ENCODE data around the gene TJP1.

DNA sequence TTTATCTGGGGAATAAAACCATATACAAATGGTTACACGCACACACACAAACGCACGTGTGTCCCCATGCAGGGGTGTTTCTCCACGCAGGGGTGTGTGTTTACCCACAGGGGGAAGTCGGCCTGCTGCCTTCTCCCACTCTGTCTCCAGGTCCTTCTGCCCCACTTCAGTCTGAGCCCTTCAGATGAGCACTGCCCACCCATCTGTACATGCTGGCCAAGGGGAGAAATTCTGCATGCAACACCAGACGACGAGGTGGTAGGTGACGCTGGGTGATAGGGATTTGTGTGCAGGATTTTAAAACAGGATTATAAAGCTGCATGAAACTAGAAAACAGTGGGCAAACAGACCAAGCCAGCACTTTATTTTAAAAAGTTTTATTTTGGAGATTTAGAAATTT is 122.5 kb downstream of the TJP1 start:
- TF ChIP-seq CTCF (IDR thresholded peaks at IDR 0.05; ENCODE audit: control extremely low read depth in 1 of 3, insufficient read depth in 1 of 3, low read depth in 1 of 3, low read length in 3 of 3) (no peak), POLR2A (IDR thresholded peaks at IDR 0.05; ENCODE audit: control extremely low read depth in 1 of 2, low read depth in 2 of 2, low read length in 2 of 2) (no peak), ZNF274 (IDR thresholded peaks at IDR 0.05; ENCODE audit: borderline replicate concordance, extremely low read depth, low read length) (no peak), CHD2 (IDR thresholded peaks at IDR 0.05; ENCODE audit: low read length) (no peak), EZH2 (IDR thresholded peaks at IDR 0.05; ENCODE audit: low read depth, low read length, severe bottlenecking) (no peak)
